ENCODE results near the gene SLN.

SLN gene

GRCh38 chr11:107744736-107745135 is 32.9 kb upstream of the SLN start:
- Histone ChIP-seq H3K9me3 (ENCODE audit: insufficient read depth, low read depth, low read length) (no peaks in the 10 kb centered on the region; the same call in 1 of the 2 replicates), H3K36me3 (ENCODE audit: insufficient read depth, low read length) (no peaks in the 10 kb centered on the region), H3K9ac (ENCODE audit: low read depth, low read length, poor library complexity, severe bottlenecking) (no peak overlapping the region), H3K9me2 (replicated peaks; ENCODE audit: low read depth, low read length) (no peaks in the 10 kb centered on the region), H3F3A (ENCODE audit: low read depth) (no peaks in the 10 kb centered on the region), H3K4me3 (ENCODE audit: low read length, poor library complexity, severe bottlenecking) (no peak overlapping the region), H4K20me1 (ENCODE audit: insufficient read depth, low read length, poor library complexity, severe bottlenecking) (no peaks in the 10 kb centered on the region), H3K27me3 (ENCODE audit: insufficient read depth, low read length, poor library complexity, severe bottlenecking) (no peaks in the 10 kb centered on the region), H3K4me2 (ENCODE audit: low read depth, low read length, poor library complexity, severe bottlenecking) (no peak overlapping the region), H3K79me2 (ENCODE audit: insufficient read depth, low read length) (no peaks in the 10 kb centered on the region), H3K4me1 (ENCODE audit: insufficient read depth, low read length, poor library complexity, severe bottlenecking) (no peaks in the 10 kb centered on the region), H2AFZ (ENCODE audit: low read length) (no peak overlapping the region)
- no peak for TF ChIP-seq EZH2phosphoT487 (IDR thresholded peaks at IDR 0.05; ENCODE audit: borderline replicate concordance)
- TF ChIP-seq, protein P1, sequence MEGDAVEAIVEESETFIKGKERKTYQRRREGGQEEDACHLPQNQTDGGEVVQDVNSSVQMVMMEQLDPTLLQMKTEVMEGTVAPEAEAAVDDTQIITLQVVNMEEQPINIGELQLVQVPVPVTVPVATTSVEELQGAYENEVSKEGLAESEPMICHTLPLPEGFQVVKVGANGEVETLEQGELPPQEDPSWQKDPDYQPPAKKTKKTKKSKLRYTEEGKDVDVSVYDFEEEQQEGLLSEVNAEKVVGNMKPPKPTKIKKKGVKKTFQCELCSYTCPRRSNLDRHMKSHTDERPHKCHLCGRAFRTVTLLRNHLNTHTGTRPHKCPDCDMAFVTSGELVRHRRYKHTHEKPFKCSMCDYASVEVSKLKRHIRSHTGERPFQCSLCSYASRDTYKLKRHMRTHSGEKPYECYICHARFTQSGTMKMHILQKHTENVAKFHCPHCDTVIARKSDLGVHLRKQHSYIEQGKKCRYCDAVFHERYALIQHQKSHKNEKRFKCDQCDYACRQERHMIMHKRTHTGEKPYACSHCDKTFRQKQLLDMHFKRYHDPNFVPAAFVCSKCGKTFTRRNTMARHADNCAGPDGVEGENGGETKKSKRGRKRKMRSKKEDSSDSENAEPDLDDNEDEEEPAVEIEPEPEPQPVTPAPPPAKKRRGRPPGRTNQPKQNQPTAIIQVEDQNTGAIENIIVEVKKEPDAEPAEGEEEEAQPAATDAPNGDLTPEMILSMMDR (conservative IDR thresholded peaks at IDR 0.05; ENCODE audit: low read length) = no peak

GRCh38 chr11:107743191-107743590 is 31.3 kb upstream of the SLN start:
- Histone ChIP-seq H3K9me3 (ENCODE audit: insufficient read depth, low read depth, low read length) (no peaks in the 10 kb centered on the region; the same call in 1 of the 2 replicates), H4K20me1 (ENCODE audit: insufficient read depth, low read length, poor library complexity, severe bottlenecking) (no peaks in the 10 kb centered on the region), H3F3A (ENCODE audit: low read depth) (no peaks in the 10 kb centered on the region), H2AFZ (ENCODE audit: low read length) (no peak overlapping the region), H3K4me3 (ENCODE audit: low read length, poor library complexity, severe bottlenecking) (no peak overlapping the region), H3K4me1 (ENCODE audit: insufficient read depth, low read length, poor library complexity, severe bottlenecking) (no peaks in the 10 kb centered on the region), H3K79me2 (ENCODE audit: insufficient read depth, low read length) (no peaks in the 10 kb centered on the region), H3K9me2 (replicated peaks; ENCODE audit: low read depth, low read length) (no peaks in the 10 kb centered on the region), H3K9ac (ENCODE audit: low read depth, low read length, poor library complexity, severe bottlenecking) (no peak overlapping the region), H3K36me3 (ENCODE audit: insufficient read depth, low read length) (no peaks in the 10 kb centered on the region), H3K4me2 (ENCODE audit: low read depth, low read length, poor library complexity, severe bottlenecking) (no peak overlapping the region), H3K27me3 (ENCODE audit: insufficient read depth, low read length, poor library complexity, severe bottlenecking) (no peaks in the 10 kb centered on the region)
- TF ChIP-seq, protein P1 (conservative IDR thresholded peaks at IDR 0.05; ENCODE audit: low read length) = no peak
- TF ChIP-seq EZH2phosphoT487 (IDR thresholded peaks at IDR 0.05; ENCODE audit: borderline replicate concordance) = no peak

GRCh38 chr11:107741044-107741823 is 29.4 kb upstream of the SLN start:
- H3K4me2 ChIP-seq (ENCODE audit: low read depth, low read length, poor library complexity, severe bottlenecking) = no peak overlapping the region
- H3K9me3 ChIP-seq (ENCODE audit: insufficient read depth, low read depth, low read length) = no peaks in the 10 kb centered on the region; the same call in 1 of the 2 replicates
- H2AFZ ChIP-seq (ENCODE audit: low read length) = no peak overlapping the region
- TF ChIP-seq, protein P1 (conservative IDR thresholded peaks at IDR 0.05; ENCODE audit: low read length) = peak; percentile 39
- TF ChIP-seq EZH2phosphoT487 (IDR thresholded peaks at IDR 0.05; ENCODE audit: borderline replicate concordance) = no peak
- H3K4me1 ChIP-seq (ENCODE audit: insufficient read depth, low read length, poor library complexity, severe bottlenecking) = no peaks in the 10 kb centered on the region
- no peaks in the 10 kb centered on the region for H3K79me2 ChIP-seq (ENCODE audit: insufficient read depth, low read length)
- no peaks in the 10 kb centered on the region for H3K36me3 ChIP-seq (ENCODE audit: insufficient read depth, low read length)
- no peak overlapping the region for H3K9ac ChIP-seq (ENCODE audit: low read depth, low read length, poor library complexity, severe bottlenecking)
- no peaks in the 10 kb centered on the region for H3K27me3 ChIP-seq (ENCODE audit: insufficient read depth, low read length, poor library complexity, severe bottlenecking)
- no peaks in the 10 kb centered on the region for H3F3A ChIP-seq (ENCODE audit: low read depth)
- no peaks in the 10 kb centered on the region for H3K9me2 ChIP-seq (replicated peaks; ENCODE audit: low read depth, low read length)
- no peak overlapping the region for H3K4me3 ChIP-seq (ENCODE audit: low read length, poor library complexity, severe bottlenecking)
- no peaks in the 10 kb centered on the region for H4K20me1 ChIP-seq (ENCODE audit: insufficient read depth, low read length, poor library complexity, severe bottlenecking)

Data from Loucy (cell line).